CD1c-positive myeloid dendritic cell (primary cell): ENCODE results near the gene PRR12.

Experiments
- DNase-seq: peaks from one replicate; pipeline ENCODE4 v3.0.0-alpha.2; 2016; ENCODE audit errors: extremely low spot score

PRR12 gene

DNA sequence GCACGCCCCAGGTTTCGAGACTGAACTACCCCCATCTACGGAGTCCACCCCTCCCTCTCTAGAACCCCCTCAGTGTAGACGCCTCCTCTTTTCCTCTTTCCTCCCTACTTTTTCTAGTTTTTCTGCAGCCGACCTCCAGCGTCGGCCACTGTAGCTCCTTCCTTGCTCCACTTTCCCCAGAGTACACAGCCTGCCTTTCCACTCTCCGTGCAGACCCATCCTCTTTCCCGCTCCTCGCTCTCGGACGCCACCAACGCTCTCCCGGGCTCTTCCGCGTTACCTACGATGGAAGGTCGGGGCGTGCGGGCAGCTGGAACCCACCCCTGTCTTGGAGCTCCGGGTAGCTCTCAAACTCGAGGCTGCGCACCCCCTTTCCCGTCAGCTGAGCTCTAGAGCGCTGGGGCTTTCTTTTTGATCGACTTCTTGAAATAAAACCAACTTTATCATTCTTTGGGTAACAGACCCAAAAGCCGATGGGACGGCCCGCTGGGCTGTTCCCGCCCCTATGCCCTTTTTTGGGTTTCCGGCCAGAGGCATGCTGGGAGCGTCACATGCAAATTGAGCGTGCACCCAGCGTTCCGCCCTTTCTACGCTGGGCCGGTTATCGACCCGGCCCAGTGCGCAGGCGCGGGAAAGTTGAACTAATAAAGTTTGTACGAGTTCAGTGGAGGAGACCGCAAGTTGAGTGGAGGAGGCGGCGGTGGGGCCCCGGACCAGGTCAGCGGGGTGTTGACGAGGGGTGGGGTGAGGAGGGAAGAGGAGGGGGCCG, 74.6 kb downstream of the PRR12 start, which contains the start of the genes BCL2L12 and IRF3:
TSS of gene BCL2L12 (plus strand) at position 583 of the 769 bp plus-strand sequence. CDS start 760 bp downstream, outside the sequence.
TSS of gene IRF3 (minus strand) at position 507 of the 769 bp plus-strand sequence. CDS start 1,019 bp downstream, outside the sequence.
- DNase-seq: peak; percentile 99

GRCh38 chr19:49666120-49666444, 75.1 kb downstream of the PRR12 start:
- DNase-seq: no peak

- DNase-seq: no peak
These were observed 76.5 kb downstream of the PRR12 start for GRCh38 chr19:49667473-49667872.

DNA sequence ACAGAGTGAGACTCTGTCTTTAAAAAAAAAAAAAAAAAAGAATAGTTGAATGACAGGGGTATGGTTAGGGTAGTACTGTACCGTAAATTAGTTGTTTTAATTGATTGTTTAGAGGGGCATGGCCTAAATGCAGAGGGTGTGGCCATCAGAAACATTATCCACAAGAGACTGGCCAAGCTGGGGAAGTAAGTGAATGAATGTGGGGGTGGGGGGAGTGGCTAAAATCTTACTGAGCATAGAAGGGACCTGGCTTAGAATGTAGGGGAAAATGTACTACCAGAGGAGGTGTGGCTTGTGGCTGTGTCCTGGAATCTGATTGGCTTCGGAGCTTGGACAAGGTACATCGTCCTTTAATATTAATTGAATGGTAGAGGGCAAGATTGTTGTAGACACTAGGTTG, 78.5 kb downstream of the PRR12 start:
- DNase-seq: peak; percentile 60

DNA sequence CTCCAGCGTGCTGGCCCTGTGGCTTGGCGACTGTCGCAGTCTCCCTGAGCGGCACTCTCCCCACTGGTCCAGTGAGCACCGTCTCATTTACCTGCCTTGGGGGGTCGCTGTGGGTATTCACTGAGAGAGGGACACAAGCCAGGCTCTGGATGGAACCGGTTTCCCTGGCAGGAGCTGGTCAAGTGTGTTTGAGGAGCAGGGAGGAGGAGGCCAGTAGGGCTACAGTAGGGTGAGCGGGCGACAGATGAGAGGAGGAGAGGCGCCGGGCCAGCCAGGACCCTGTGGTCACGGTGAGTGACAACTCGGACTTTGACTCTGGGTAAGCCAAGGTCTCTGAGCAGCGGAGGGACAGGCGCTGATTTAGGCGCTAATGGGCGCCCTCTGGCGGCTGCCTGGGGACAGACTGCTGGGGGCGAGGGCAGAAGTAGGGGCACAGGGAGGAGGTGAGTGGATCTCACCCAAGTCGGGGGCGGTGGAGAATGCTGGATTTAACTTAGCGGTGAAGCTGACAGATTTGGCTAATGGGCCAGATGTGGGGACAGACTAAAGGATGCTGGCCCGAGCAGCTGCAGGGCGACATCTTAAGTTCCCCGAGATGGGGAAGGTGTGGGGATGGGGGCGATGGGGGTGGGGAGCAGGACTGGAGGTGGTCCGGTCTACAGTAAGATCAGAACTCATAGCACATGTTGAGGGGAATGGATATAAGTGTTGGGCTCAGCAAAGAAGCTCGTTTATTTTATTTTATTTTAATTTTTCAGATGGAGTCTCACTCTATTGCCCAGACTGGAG, 81.3 kb downstream of the PRR12 start:
- DNase-seq: peak; percentile 83
